Omental fat pad (tissue), 4 donors: ENCODE results near the gene ZNF655. TPM values are rescaled to one million over a fixed set of nuclear protein-coding genes. Genes with fewer than 3 reads are reported as not detected.

Experiments used
- ATAC-seq: fragments of 150-250 bp; one replicate; pipeline ENCODE4 v1.9.1; 2016; ENCODE audit warnings: mild to moderate bottlenecking, moderate library complexity; ENCODE audit not compliant: low FRiP score
- DNase-seq: peaks from one replicate; pipeline ENCODE4 v3.0.0-alpha.2; 2019; ENCODE audit warnings: low spot score
- total RNA-seq, 4 donors: library from RNA; depleted of rRNA; stranded (reverse); fragments of >200 nt; gene quantifications; one replicate each; pipeline ENCODE4 v1.1.0, GENCODE V29; 2016
- TF ChIP-seq, protein P1 (sequence below), 3 donors: fragments of 450-650 bp; IDR thresholded peaks; one replicate each; pipeline ENCODE4 v1.5.1; 2016 to 2017; ENCODE audit warnings: antibody characterized with exemption in 3 of 3, mild to moderate bottlenecking in 3 of 3, moderate library complexity in 2 of 3

Gene ZNF655
- total RNA-seq, 4 donors from 2014 or later = 104 to 164 (median 109) TPM

DNA sequence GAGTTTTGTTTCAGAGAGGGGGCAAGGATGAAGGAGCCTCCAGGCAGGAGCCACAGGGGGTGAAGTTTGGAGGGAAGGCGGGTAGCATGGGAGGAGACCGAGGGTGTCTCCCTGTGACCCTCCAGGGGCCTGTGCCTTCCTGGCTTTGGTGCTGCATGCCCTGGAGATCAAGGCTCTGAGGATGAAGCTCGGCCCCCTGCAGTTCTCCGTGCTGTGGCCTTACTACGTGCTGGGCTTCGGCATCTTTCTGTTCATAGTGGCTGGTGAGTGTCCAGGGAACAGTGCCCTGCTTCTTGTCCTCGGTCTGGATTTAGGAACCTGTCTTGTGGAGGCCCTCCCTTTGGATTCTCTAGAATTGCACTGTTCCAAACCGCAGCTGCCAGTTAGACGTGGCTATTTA is 49.1 kb downstream of the ZNF655 start:
- DNase-seq = no peak
- no peak for ATAC-seq

DNA sequence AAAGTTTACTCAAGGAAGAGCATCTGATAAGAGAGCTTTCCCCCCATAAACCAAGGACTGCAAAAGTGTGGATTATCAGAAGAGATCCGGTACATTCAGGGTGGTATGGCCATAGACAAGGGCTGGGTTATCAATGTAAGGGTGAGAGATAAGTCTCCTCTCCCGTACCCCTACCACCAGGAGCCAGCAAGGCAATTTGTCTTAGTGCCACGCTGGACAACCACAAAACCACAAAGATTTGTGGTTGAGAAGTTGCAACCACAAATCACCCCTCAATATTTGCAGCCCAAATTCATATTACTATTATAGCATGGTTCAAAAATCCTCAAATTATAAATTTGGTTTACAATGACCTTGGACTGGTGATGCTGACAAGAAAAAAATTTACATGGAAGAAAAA is 56.1 kb downstream of the ZNF655 start:
- TF ChIP-seq, protein P1, sequence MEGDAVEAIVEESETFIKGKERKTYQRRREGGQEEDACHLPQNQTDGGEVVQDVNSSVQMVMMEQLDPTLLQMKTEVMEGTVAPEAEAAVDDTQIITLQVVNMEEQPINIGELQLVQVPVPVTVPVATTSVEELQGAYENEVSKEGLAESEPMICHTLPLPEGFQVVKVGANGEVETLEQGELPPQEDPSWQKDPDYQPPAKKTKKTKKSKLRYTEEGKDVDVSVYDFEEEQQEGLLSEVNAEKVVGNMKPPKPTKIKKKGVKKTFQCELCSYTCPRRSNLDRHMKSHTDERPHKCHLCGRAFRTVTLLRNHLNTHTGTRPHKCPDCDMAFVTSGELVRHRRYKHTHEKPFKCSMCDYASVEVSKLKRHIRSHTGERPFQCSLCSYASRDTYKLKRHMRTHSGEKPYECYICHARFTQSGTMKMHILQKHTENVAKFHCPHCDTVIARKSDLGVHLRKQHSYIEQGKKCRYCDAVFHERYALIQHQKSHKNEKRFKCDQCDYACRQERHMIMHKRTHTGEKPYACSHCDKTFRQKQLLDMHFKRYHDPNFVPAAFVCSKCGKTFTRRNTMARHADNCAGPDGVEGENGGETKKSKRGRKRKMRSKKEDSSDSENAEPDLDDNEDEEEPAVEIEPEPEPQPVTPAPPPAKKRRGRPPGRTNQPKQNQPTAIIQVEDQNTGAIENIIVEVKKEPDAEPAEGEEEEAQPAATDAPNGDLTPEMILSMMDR (IDR thresholded peaks at IDR 0.05) = no peak
- no peak for DNase-seq
- ATAC-seq = no peak

More for the DNA sequence above, 49.1 kb downstream of the ZNF655 start:
- TF ChIP-seq, protein P1 (IDR thresholded peaks at IDR 0.05) = no peak

DNA sequence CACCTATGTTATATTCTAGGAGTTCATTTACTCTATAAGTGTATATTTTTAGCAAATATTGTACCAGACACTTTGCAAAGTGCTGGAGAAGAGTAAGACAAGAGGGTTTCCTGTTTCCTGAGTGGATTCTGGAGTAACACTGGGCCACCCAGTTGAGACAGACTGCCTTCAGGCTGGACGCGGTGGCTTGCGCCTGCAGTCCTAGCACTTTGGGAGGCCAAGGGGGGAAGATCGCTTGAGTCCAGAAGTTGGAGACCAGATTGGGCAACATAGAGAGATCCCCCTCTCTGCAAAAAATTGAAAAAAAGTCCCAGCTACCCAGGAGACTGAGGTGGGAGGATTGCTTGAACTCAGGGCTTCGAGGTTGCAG is 57.5 kb downstream of the ZNF655 start:
- DNase-seq = no peak
- TF ChIP-seq, protein P1 (IDR thresholded peaks at IDR 0.05) = no peak
- ATAC-seq = no peak

DNA sequence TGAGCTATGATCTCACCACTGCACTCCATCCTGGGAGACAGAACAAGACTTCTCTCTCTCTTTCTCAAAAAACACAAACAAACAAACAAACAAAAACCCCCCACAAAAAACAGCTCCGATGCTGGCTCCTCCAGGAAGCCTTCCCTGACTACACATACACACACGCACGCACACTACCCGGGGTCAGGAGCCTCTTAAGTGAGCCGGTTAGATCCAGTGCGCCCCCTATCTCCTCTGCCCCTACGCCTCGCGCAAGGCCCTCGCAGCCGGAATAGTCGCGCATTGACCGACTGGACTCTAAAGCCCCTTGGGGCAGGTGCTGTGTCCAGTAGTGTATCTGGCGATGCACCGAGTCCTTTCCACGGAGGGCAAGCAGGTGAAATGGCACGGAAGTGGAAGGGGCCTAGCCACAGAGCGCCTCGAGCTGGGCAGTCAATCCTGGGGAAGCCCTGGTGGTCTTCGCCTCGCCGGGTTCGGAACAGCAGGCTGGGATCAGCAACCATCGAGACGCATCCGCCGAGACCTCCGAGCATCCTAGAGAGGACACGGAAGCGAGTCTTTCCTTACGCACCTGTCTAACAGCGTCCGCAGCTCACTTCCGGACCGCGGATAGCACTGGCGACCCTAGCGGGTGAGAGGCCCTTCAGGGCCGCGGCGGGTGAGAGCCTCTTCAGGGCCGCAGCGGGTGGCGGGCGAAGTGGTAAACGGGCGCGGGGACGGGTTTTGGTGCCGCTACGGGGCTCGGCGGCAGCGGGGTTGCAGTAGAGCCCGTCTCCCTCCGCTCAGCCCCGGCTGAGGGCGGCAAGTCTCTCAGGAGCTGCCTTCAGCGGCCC is 58.1 kb downstream of the ZNF655 start, which contains the start of gene ZSCAN25:
ZSCAN25 (plus strand) TSS at position 588 of the 833 bp plus-strand sequence. CDS start 2,661 bp downstream, outside the sequence.
- TF ChIP-seq, protein P1 (IDR thresholded peaks at IDR 0.05) = no peak
- DNase-seq = peak; percentile 50
- peak; percentile 99 for ATAC-seq

DNA sequence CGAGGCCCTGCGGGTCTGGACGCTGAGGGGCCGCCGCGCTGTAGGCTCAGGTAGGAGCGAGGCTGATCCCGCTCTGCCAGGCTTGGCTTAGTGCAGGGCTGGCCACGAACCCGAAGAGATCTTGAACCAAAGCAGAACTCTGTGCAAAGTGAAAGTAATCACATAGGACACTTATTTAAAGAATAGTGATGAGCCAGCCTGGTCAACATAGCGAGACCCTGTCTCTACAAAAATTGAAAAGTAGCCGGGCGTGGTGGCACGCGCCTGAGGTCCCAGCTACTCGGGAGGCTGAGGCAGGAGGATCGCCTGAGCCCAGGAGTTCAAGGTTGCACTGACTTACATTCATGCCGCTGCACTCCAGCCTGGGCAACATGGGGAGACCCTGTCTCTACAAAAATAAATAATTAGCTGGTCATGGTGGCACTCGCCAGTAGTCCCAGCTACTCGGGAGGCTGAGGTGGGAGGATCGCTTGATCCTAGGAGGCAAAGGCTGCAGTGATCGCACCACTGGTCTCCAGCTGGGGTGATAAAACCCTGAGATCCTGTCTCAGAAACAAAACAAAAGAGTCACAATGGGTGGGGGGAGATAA is 58.8 kb downstream of the ZNF655 start:
- TF ChIP-seq, protein P1 (IDR thresholded peaks at IDR 0.05) = no peak
- DNase-seq = no peak
- ATAC-seq = no peak

DNA sequence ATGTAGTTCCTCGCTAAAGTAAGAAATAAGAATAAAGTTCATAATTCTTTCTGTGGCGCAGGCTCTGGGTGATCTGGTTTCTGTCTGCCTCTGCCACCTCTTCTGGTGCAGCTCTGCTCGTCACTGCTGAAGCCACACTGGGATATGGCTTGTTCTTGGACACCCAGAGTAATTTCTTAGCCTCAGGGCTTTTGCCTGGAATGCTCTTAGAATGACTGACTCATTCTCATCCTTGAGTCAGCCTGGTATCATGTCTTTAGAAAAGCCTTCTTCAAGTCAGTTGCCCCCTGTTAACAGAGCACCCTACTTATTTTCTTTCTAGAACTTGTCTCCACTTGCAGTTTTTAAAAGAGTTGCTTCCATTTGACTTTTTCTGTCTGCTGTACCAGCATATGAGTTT is 60.3 kb downstream of the ZNF655 start:
- no peak for ATAC-seq
- DNase-seq = no peak
- TF ChIP-seq, protein P1 (IDR thresholded peaks at IDR 0.05) = no peak
